HepG2 (cell line): Measurements from ENCODE around the gene SQSTM1.

Experiments
- ERF ChIP-seq: IDR thresholded peaks from 2 replicates; pipeline ENCODE4 v1.6.1; 2018; ENCODE audit warnings: missing biosample characterization, missing genetic modification reagents
- FOXA1 ChIP-seq, 2 experiments: fragments of 450-650 bp in 1 of 2; sonication (generic) in 1 of 2; formaldehyde crosslinking in 1 of 2; IDR thresholded peaks; 2 replicates each; pipeline versions ENCODE4 v1.4.0 to v1.6.1; 2016 to 2020; ENCODE audit warnings: missing genetic modification reagents in 1 of 2
- HCFC1 ChIP-seq: fragments of 150-350 bp; IDR thresholded peaks from 2 replicates; pipeline ENCODE4 v1.6.1; 2014; ENCODE audit warnings: low read depth, low read length
- KMT2A ChIP-seq: sonication (generic); formaldehyde crosslinking; IDR thresholded peaks from 2 replicates; pipeline ENCODE4 v1.4.0; 2020; ENCODE audit warnings: missing genetic modification reagents
- MAFF ChIP-seq: IDR thresholded peaks from 2 replicates; pipeline ENCODE4 v1.6.1; 2011; ENCODE audit warnings: low read depth, low read length, improper control_type of control experiment
- TCF7L2 ChIP-seq: IDR thresholded peaks from 2 replicates; pipeline ENCODE4 v1.6.1; 2011; ENCODE audit warnings: mild to moderate bottlenecking, low read depth, low read length, moderate library complexity
- ZNF660 ChIP-seq: sonication (generic); formaldehyde crosslinking; IDR thresholded peaks from 2 replicates; pipeline ENCODE4 v1.5.1; 2020; ENCODE audit warnings: mild to moderate bottlenecking, low read depth, missing genetic modification reagents, borderline replicate concordance
- TF ChIP-seq, protein P1 (sequence below): sonication (generic); formaldehyde crosslinking; conservative IDR thresholded peaks from 2 replicates; pipeline ENCODE4 v1.4.0; 2020; ENCODE audit warnings: missing genetic modification reagents
- TF ChIP-seq, protein P2 (sequence below): sonication (generic); formaldehyde crosslinking; IDR thresholded peaks from 2 replicates; pipeline ENCODE4 v1.5.0; 2020; ENCODE audit warnings: mild to moderate bottlenecking, missing genetic modification reagents, moderate library complexity

DNA sequence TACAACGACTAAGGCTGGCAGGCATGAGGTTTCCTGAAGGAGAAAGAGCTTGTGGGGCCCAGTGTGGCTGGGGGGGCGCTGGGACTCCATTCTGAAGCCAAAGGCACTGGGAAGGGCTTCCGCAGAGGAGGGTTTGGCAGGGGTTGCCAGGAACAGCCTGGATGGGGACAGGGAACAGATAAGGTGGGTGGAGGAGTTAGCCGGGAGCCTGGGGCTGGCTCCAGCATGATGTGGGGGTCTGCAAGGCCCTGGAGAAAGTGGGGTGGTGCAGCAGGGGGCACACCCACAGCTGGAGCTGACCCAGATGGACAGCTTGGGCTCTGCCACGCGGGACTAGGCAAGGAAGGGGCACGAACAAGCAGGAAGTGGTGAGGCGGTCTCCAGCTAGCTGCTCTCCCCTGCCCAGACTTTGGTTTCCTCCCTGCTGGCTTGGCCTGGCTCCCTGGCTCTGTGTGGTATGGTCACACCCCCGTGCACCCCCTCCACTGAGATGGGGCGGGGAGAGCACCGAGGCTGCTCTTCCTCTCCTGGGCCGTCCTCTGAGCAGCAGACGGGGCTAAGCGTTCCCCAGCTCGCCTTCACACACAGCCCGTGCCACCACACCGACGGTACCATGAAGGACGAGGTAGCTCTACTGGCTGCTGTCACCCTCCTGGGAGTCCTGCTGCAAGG, 27.1 kb upstream of the SQSTM1 start, which contains the start of gene LTC4S:
- no peak for TF ChIP-seq MAFF
- TF ChIP-seq FOXA1 (IDR thresholded peaks at IDR 0.05), result no peak
- TF ChIP-seq FOXA1 (CRISPR knock-in tag; IDR thresholded peaks at IDR 0.05), result no peak
- TF ChIP-seq ERF, result no peak
- TF ChIP-seq TCF7L2, result no peak
- no peak for TF ChIP-seq KMT2A (CRISPR knock-in tag)
- TF ChIP-seq, protein P1, sequence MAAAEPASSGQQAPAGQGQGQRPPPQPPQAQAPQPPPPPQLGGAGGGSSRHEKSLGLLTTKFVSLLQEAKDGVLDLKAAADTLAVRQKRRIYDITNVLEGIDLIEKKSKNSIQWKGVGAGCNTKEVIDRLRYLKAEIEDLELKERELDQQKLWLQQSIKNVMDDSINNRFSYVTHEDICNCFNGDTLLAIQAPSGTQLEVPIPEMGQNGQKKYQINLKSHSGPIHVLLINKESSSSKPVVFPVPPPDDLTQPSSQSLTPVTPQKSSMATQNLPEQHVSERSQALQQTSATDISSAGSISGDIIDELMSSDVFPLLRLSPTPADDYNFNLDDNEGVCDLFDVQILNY (CRISPR knock-in tag), result no peak
- TF ChIP-seq, protein P2, sequence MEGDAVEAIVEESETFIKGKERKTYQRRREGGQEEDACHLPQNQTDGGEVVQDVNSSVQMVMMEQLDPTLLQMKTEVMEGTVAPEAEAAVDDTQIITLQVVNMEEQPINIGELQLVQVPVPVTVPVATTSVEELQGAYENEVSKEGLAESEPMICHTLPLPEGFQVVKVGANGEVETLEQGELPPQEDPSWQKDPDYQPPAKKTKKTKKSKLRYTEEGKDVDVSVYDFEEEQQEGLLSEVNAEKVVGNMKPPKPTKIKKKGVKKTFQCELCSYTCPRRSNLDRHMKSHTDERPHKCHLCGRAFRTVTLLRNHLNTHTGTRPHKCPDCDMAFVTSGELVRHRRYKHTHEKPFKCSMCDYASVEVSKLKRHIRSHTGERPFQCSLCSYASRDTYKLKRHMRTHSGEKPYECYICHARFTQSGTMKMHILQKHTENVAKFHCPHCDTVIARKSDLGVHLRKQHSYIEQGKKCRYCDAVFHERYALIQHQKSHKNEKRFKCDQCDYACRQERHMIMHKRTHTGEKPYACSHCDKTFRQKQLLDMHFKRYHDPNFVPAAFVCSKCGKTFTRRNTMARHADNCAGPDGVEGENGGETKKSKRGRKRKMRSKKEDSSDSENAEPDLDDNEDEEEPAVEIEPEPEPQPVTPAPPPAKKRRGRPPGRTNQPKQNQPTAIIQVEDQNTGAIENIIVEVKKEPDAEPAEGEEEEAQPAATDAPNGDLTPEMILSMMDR (CRISPR knock-in tag), result no peak; the same call in 1 of the 2 replicates
- no peak for TF ChIP-seq HCFC1
- no peak for TF ChIP-seq ZNF660 (CRISPR knock-in tag)
